HCT116 (cell line): ENCODE data around the gene RNF180.

Source experiments
- CEBPB ChIP-seq: IDR thresholded peaks from 2 replicates; pipeline ENCODE4 v1.6.1; 2012; ENCODE audit warnings: low read depth
- CTCF ChIP-seq, 3 experiments: fragments of 200-600 bp in 1 of 3; sonication (generic) in 1 of 3; IDR thresholded peaks in 2 of 3; conservative IDR thresholded peaks in 1 of 3; 2 replicates each; pipeline ENCODE4 v1.5.1; 2012 to 2017; ENCODE audit warnings: low read depth in 2 of 3, low read length in 2 of 3, antibody characterized with exemption in 1 of 3, borderline replicate concordance in 1 of 3, control low read depth in 1 of 3, mild to moderate bottlenecking in 1 of 3, mixed read lengths in 1 of 3, mixed run types in 1 of 3, moderate library complexity in 1 of 3; ENCODE audit not compliant: insufficient read depth in 1 of 3
- FOSL1 ChIP-seq: IDR thresholded peaks from 2 replicates; pipeline ENCODE4 v1.6.1; 2012; ENCODE audit warnings: low read depth
- JUND ChIP-seq: IDR thresholded peaks from 2 replicates; pipeline ENCODE4 v1.6.1; 2012
- TCF7L2 ChIP-seq: IDR thresholded peaks from 2 replicates; pipeline ENCODE4 v1.7.0; 2011; ENCODE audit warnings: borderline replicate concordance, inconsistent platforms; ENCODE audit not compliant: insufficient read depth, insufficient read length; ENCODE audit errors: extremely low read depth
- ZFX ChIP-seq: fragments of 450-650 bp; IDR thresholded peaks from 2 replicates; pipeline ENCODE4 v1.6.1; 2017

DNA sequence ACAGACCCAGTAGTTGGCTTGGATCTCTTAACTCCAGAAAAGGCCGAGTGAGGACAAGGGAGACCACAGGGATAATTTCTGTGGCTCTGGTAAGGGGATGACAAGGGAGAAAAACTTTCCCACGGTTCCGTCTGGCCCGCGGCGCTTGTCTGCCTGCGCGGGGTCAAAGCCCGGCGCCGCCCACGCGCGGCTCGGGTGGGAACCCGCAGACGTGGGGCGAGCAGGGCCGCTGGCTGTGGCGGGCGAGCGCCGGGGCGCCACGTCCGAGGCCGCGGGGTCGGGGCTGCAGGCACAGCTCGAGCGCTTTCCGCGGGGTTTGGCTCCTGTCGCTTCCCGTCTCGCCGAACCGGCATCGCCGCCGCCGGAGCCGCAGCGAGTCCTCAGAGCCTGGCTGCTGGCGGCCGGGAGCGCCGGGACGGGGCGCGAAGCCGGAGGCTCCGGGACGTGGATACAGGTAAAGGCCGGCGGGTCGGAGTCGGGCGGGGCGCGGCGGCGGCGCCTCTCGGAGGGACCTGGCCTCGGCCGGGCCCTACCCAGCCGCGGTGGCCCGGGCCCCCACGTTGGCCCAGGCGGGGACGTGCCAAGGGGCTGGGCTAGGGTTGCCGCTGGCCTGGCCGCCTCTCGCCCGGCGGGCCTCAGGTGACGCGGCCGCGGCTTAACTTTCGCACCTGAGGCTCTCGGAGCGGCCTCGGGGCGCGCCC lies at the start of gene RNF180:
- no peak for TF ChIP-seq CTCF (IDR thresholded peaks at IDR 0.05 in 2 of 3, conservative IDR thresholded peaks at IDR 0.05 in 1 of 3; ENCODE audit: borderline replicate concordance in 1 of 3, insufficient read depth in 1 of 3, low read depth in 2 of 3, low read length in 2 of 3)
- no peak for TF ChIP-seq CEBPB
- TF ChIP-seq TCF7L2 = no peak
- TF ChIP-seq JUND = no peak
- no peak for TF ChIP-seq FOSL1
- TF ChIP-seq ZFX = no peak
